ENCODE data around the gene GABARAP. TPM values are rescaled to one million over a fixed set of nuclear protein-coding genes. Genes with fewer than 3 reads are reported as not detected.

GABARAP gene
- total and polyA plus RNA-seq, 2 donors (not counting 1 experiment from before 2014, with no cell fraction given): 173 to 1,154 TPM

- Histone ChIP-seq H4K20me1 (ENCODE audit: control insufficient read depth, extremely low read depth, insufficient read depth, low read length) (no peaks in the 10 kb centered on the region), H3K9me3 (ENCODE audit: control insufficient read depth, insufficient read depth, low read depth, low read length) (no peaks in the 10 kb centered on the region), H3K4me1 (ENCODE audit: control insufficient read depth, extremely low read depth, insufficient read depth, low read length) (no peaks in the 10 kb centered on the region), H3K79me2 (ENCODE audit: control insufficient read depth, insufficient read depth, low read length) (no peaks in the 10 kb centered on the region), H3K4me2 (ENCODE audit: extremely low read depth, insufficient read depth, low read length) (no peak overlapping the region), H3K4me3 (replicated peaks in 1 of 4; ENCODE audit: control extremely low read depth in 1 of 4, insufficient read depth in 1 of 4, low read depth in 3 of 4, low read length in 4 of 4) (no peak overlapping the region), H3K9ac (ENCODE audit: insufficient read depth, low read length) (no peak overlapping the region), H3K27me3 (ENCODE audit: control insufficient read depth, insufficient read depth, low read length) (no peaks in the 10 kb centered on the region), H3K36me3 (ENCODE audit: control insufficient read depth, insufficient read depth, low read length) (peaks cover 9% of the 10 kb centered on the region), H2AFZ (ENCODE audit: low read length) (no peak overlapping the region), H3K27ac (ENCODE audit: insufficient read depth, low read length) (no peak overlapping the region)
- DNase-seq (ENCODE audit: low read depth in 2 of 2): no peak
- TF ChIP-seq CTCF (conservative IDR thresholded peaks at IDR 0.05 in 1 of 2, IDR thresholded peaks at IDR 0.05 in 1 of 2; ENCODE audit: low read depth in 1 of 2, low read length in 2 of 2) (no peak), EZH2 (IDR thresholded peaks at IDR 0.05; ENCODE audit: low read length, missing control alignments) (no peak)
These were observed 51.9 kb downstream of the GABARAP start for GRCh38 chr17:7190276-7190917.

Other genes with a start within 250 kb of the GABARAP start
Only the 30 nearest of the 36 such genes appear.
- 0.26 and 1.3 TPM in 2 replicates for gene SLC16A13, start 206.4 kb downstream of the GABARAP start, total RNA-seq
- 1.4 and 1.6 TPM in 2 replicates for gene SLC16A13, start 206.4 kb downstream of the GABARAP start, polyA plus RNA-seq
- under 0.01 and 0.17 TPM in 2 replicates for gene SLC16A11, start 198.4 kb downstream of the GABARAP start, total RNA-seq
- not detected in 2 replicates for gene SLC16A11, start 198.4 kb downstream of the GABARAP start, polyA plus RNA-seq
- not detected in 2 replicates for gene CLEC10A, start 162.2 kb downstream of the GABARAP start, total RNA-seq
- gene CLEC10A, start 162.2 kb downstream of the GABARAP start, polyA plus RNA-seq: not detected in 2 replicates
- not detected in 2 replicates for gene ASGR2, start 127.6 kb downstream of the GABARAP start, total RNA-seq
- gene ASGR2, start 127.6 kb downstream of the GABARAP start, polyA plus RNA-seq: not detected in 2 replicates
- 0.66 and 0.77 TPM in 2 replicates for gene ASGR1, start 63.1 kb downstream of the GABARAP start, total RNA-seq
- gene ASGR1, start 63.1 kb downstream of the GABARAP start, polyA plus RNA-seq: 0.14 and 0.19 TPM in 2 replicates
- 12.6 and 22.0 TPM in 2 replicates for gene DLG4, start 22.6 kb downstream of the GABARAP start, total RNA-seq
- 11.3 and 14.2 TPM in 2 replicates for gene DLG4, start 22.6 kb downstream of the GABARAP start, polyA plus RNA-seq
- 185 and 313 TPM in 2 replicates for gene ACADVL, start 22.5 kb downstream of the GABARAP start, total RNA-seq
- gene ACADVL, start 22.5 kb downstream of the GABARAP start, polyA plus RNA-seq: 129 and 143 TPM in 2 replicates
- gene DVL2, start 7.9 kb downstream of the GABARAP start, total RNA-seq: 91.8 and 95.8 TPM in 2 replicates
- 8.1 and 8.6 TPM in 2 replicates for gene DVL2, start 7.9 kb downstream of the GABARAP start, polyA plus RNA-seq
- gene PHF23, start 3.0 kb downstream of the GABARAP start, total RNA-seq: 41.6 and 45.4 TPM in 2 replicates
- 46.6 and 48.7 TPM in 2 replicates for gene PHF23, start 3.0 kb downstream of the GABARAP start, polyA plus RNA-seq
- gene CTDNEP1, start 9.3 kb upstream of the GABARAP start, total RNA-seq: 23.1 and 40.5 TPM in 2 replicates
- gene CTDNEP1, start 9.3 kb upstream of the GABARAP start, polyA plus RNA-seq: 134 and 149 TPM in 2 replicates
- 31.3 and 33.2 TPM in 2 replicates for gene ELP5, start 9.8 kb upstream of the GABARAP start, total RNA-seq
- gene ELP5, start 9.8 kb upstream of the GABARAP start, polyA plus RNA-seq: 22.6 and 52.2 TPM in 2 replicates
- 2.6 and 17.2 TPM in 2 replicates for gene CLDN7, start 20.0 kb upstream of the GABARAP start, total RNA-seq
- 1.0 and 2.3 TPM in 2 replicates for gene CLDN7, start 20.0 kb upstream of the GABARAP start, polyA plus RNA-seq
- gene SLC2A4, start 39.3 kb upstream of the GABARAP start, total RNA-seq: under 0.01 TPM in 2 replicates
- gene SLC2A4, start 39.3 kb upstream of the GABARAP start, polyA plus RNA-seq: 0.09 and 0.19 TPM in 2 replicates
- gene YBX2, start 52.2 kb upstream of the GABARAP start, total RNA-seq: under 0.01 TPM in 1 of 2 replicates, not detected in the other
- not detected in 2 replicates for gene YBX2, start 52.2 kb upstream of the GABARAP start, polyA plus RNA-seq
- 275 and 347 TPM in 2 replicates for gene EIF5A, start 65.2 kb upstream of the GABARAP start, total RNA-seq
- gene EIF5A, start 65.2 kb upstream of the GABARAP start, polyA plus RNA-seq: 752 and 1,278 TPM in 2 replicates
- gene GPS2, start 72.9 kb upstream of the GABARAP start, total RNA-seq: 30.6 and 38.5 TPM in 2 replicates
- 55.3 and 65.6 TPM in 2 replicates for gene GPS2, start 72.9 kb upstream of the GABARAP start, polyA plus RNA-seq
- 18.2 and 20.1 TPM in 2 replicates for gene NEURL4, start 86.9 kb upstream of the GABARAP start, total RNA-seq
- 6.0 and 8.3 TPM in 2 replicates for gene NEURL4, start 86.9 kb upstream of the GABARAP start, polyA plus RNA-seq
- gene ACAP1, start 94.1 kb upstream of the GABARAP start, total RNA-seq: 2.1 and 3.9 TPM in 2 replicates
- gene ACAP1, start 94.1 kb upstream of the GABARAP start, polyA plus RNA-seq: 0.06 and 0.40 TPM in 2 replicates
- 8.8 and 9.0 TPM in 2 replicates for gene KCTD11, start 109.7 kb upstream of the GABARAP start, total RNA-seq
- 8.4 and 11.9 TPM in 2 replicates for gene KCTD11, start 109.7 kb upstream of the GABARAP start, polyA plus RNA-seq
- gene TMEM95, start 112.7 kb upstream of the GABARAP start, total RNA-seq: not detected in 2 replicates
- not detected in 2 replicates for gene TMEM95, start 112.7 kb upstream of the GABARAP start, polyA plus RNA-seq
- 0.66 and 1.0 TPM in 2 replicates for gene TNK1, start 138.6 kb upstream of the GABARAP start, total RNA-seq
- gene TNK1, start 138.6 kb upstream of the GABARAP start, polyA plus RNA-seq: 0.15 and 0.20 TPM in 2 replicates
- 18.7 and 25.4 TPM in 2 replicates for gene PLSCR3, start 152.1 kb upstream of the GABARAP start, total RNA-seq
- gene PLSCR3, start 152.1 kb upstream of the GABARAP start, polyA plus RNA-seq: 39.1 and 42.1 TPM in 2 replicates
- 206 and 212 TPM in 2 replicates for gene TMEM256, start 161.6 kb upstream of the GABARAP start, total RNA-seq
- gene TMEM256, start 161.6 kb upstream of the GABARAP start, polyA plus RNA-seq: 59.1 and 78.7 TPM in 2 replicates
- gene NLGN2, start 165.4 kb upstream of the GABARAP start, total RNA-seq: 5.1 and 12.1 TPM in 2 replicates
- 7.3 and 10.0 TPM in 2 replicates for gene NLGN2, start 165.4 kb upstream of the GABARAP start, polyA plus RNA-seq
- not detected in 2 replicates for gene SPEM1, start 177.9 kb upstream of the GABARAP start, total RNA-seq
- not detected in 2 replicates for gene SPEM1, start 177.9 kb upstream of the GABARAP start, polyA plus RNA-seq
- gene SPEM2, start 183.2 kb upstream of the GABARAP start, total RNA-seq: not detected in 2 replicates
- gene SPEM2, start 183.2 kb upstream of the GABARAP start, polyA plus RNA-seq: not detected in 2 replicates
- not detected in 2 replicates for gene SPEM3, start 186.4 kb upstream of the GABARAP start, total RNA-seq
- gene SPEM3, start 186.4 kb upstream of the GABARAP start, polyA plus RNA-seq: not detected in 2 replicates
- gene TMEM102, start 193.0 kb upstream of the GABARAP start, total RNA-seq: 1.5 and 1.8 TPM in 2 replicates
- 0.52 and 0.58 TPM in 2 replicates for gene TMEM102, start 193.0 kb upstream of the GABARAP start, polyA plus RNA-seq
- gene FGF11, start 197.1 kb upstream of the GABARAP start, total RNA-seq: 0.33 and 1.3 TPM in 2 replicates
- gene FGF11, start 197.1 kb upstream of the GABARAP start, polyA plus RNA-seq: 0.43 and 0.87 TPM in 2 replicates
- gene CHRNB1, start 202.6 kb upstream of the GABARAP start, total RNA-seq: 5.6 and 12.2 TPM in 2 replicates
- 6.3 and 9.2 TPM in 2 replicates for gene CHRNB1, start 202.6 kb upstream of the GABARAP start, polyA plus RNA-seq

Measured in fibroblast of lung (primary cell).